Measurements from ENCODE around the gene DMRT3. TPM values are rescaled to one million over a fixed set of nuclear protein-coding genes. Genes with fewer than 3 reads are reported as not detected.

The DMRT3 gene
- total RNA-seq, 1 experiment from 2014 or later = not detected

GRCh38 chr9:1008216-1008615 lies 31.8 kb downstream of the DMRT3 start:
- Histone ChIP-seq H3K4me2 (no peak overlapping the region), H2AFZ (no peak overlapping the region), H3K36me3 (ENCODE audit: low read depth) (no peaks in the 10 kb centered on the region), H4K20me1 (ENCODE audit: insufficient read depth) (no peaks in the 10 kb centered on the region), H3F3A (ENCODE audit: insufficient read depth, low read depth) (no peaks in the 10 kb centered on the region), H3K27me3 (ENCODE audit: insufficient read depth, low read depth) (no peaks in the 10 kb centered on the region), H3K9me3 (ENCODE audit: insufficient read depth, low read depth) (no peaks in the 10 kb centered on the region), H3K4me1 (replicated peaks; ENCODE audit: insufficient read depth) (no peaks in the 10 kb centered on the region), H3K9me2 (ENCODE audit: insufficient read depth) (no peaks in the 10 kb centered on the region), H3K79me2 (ENCODE audit: low read depth) (no peaks in the 10 kb centered on the region), H3K27ac (no peak overlapping the region), H3K4me3 (no peak overlapping the region)
- BruUV-seq (replicated peaks) = no TSS peak
- TF ChIP-seq EZH2 (IDR thresholded peaks at IDR 0.05; ENCODE audit: low read depth) (no peak), CTCF (conservative IDR thresholded peaks at IDR 0.05) (no peak)
- ChIA-PET POLR2A (ENCODE audit: unreplicated experiment) (no interaction called here), CTCF (no interaction called here)
- intact Hi-C loops (cut with micrococcal nuclease; ENCODE audit: unreplicated experiment) = loop anchor here (2.0 to 10.0 kb wide), 3 partner anchors 201 to 663 kb away; no protein-coding TSS in a partner anchor
- no peak for DNase-seq

- Histone ChIP-seq H3K9me3 (ENCODE audit: insufficient read depth, low read depth) (no peaks in the 10 kb centered on the region), H3K27me3 (ENCODE audit: insufficient read depth, low read depth) (no peaks in the 10 kb centered on the region), H3K9me2 (ENCODE audit: insufficient read depth) (no peaks in the 10 kb centered on the region), H3K79me2 (ENCODE audit: low read depth) (no peaks in the 10 kb centered on the region), H3K36me3 (ENCODE audit: low read depth) (no peaks in the 10 kb centered on the region), H3K4me2 (no peak overlapping the region), H3F3A (ENCODE audit: insufficient read depth, low read depth) (no peaks in the 10 kb centered on the region), H2AFZ (no peak overlapping the region), H3K4me1 (replicated peaks; ENCODE audit: insufficient read depth) (no peaks in the 10 kb centered on the region), H3K4me3 (no peak overlapping the region), H4K20me1 (ENCODE audit: insufficient read depth) (no peaks in the 10 kb centered on the region), H3K27ac (no peak overlapping the region)
- ChIA-PET POLR2A (ENCODE audit: unreplicated experiment) (interaction anchor here (0.5 kb wide), 1 partner anchor 618 kb away, joined by 7 read pairs; no protein-coding TSS in a partner anchor), CTCF (interaction anchor here (0.6 kb wide), 1 partner anchor 139 kb away, joined by 11 read pairs; no protein-coding TSS in a partner anchor)
- intact Hi-C loops (cut with micrococcal nuclease; ENCODE audit: unreplicated experiment) = loop anchor here (2.0 to 10.0 kb wide), 3 partner anchors 202 to 664 kb away; no protein-coding TSS in a partner anchor
- peak; percentile 38 to 64 for DNase-seq
- BruUV-seq (replicated peaks) = no TSS peak
- TF ChIP-seq EZH2 (IDR thresholded peaks at IDR 0.05; ENCODE audit: low read depth) = no peak
- TF ChIP-seq CTCF (conservative IDR thresholded peaks at IDR 0.05) = peak; percentile 90
Measured at GRCh38 chr9:1009101-1009707, 32.7 kb downstream of the DMRT3 start.

GRCh38 chr9:1013021-1013420 lies 36.6 kb downstream of the DMRT3 start:
- Histone ChIP-seq H3K4me3 (no peak overlapping the region), H3K4me2 (no peak overlapping the region), H3K27me3 (ENCODE audit: insufficient read depth, low read depth) (0 out of 2 replicates have a peak, but pooled peaks cover 5% of the 10 kb centered on the region), H4K20me1 (ENCODE audit: insufficient read depth) (no peaks in the 10 kb centered on the region), H3F3A (ENCODE audit: insufficient read depth, low read depth) (no peaks in the 10 kb centered on the region), H3K27ac (no peak overlapping the region), H3K4me1 (replicated peaks; ENCODE audit: insufficient read depth) (no peaks in the 10 kb centered on the region), H2AFZ (no peak overlapping the region), H3K36me3 (ENCODE audit: low read depth) (no peaks in the 10 kb centered on the region), H3K9me3 (ENCODE audit: insufficient read depth, low read depth) (no peaks in the 10 kb centered on the region), H3K79me2 (ENCODE audit: low read depth) (no peaks in the 10 kb centered on the region), H3K9me2 (ENCODE audit: insufficient read depth) (no peaks in the 10 kb centered on the region)
- intact Hi-C loops (cut with micrococcal nuclease; ENCODE audit: unreplicated experiment) = loop anchor here (10.0 kb wide), 1 partner anchor 592 kb away; no protein-coding TSS in a partner anchor
- DNase-seq = no peak
- no peak for TF ChIP-seq EZH2 (IDR thresholded peaks at IDR 0.05; ENCODE audit: low read depth)
- no peak for TF ChIP-seq CTCF (conservative IDR thresholded peaks at IDR 0.05)
- ChIA-PET CTCF (no interaction called here), POLR2A (ENCODE audit: unreplicated experiment) (no interaction called here)
- BruUV-seq (replicated peaks) = no TSS peak
